ENCODE data around the gene TMEM94.
"Not testable (repeated sequence)": the region's sequence is repeated elsewhere in the genome, so short reads cannot be mapped to it uniquely, and the experiment has no call there.

TMEM94 gene

DNA sequence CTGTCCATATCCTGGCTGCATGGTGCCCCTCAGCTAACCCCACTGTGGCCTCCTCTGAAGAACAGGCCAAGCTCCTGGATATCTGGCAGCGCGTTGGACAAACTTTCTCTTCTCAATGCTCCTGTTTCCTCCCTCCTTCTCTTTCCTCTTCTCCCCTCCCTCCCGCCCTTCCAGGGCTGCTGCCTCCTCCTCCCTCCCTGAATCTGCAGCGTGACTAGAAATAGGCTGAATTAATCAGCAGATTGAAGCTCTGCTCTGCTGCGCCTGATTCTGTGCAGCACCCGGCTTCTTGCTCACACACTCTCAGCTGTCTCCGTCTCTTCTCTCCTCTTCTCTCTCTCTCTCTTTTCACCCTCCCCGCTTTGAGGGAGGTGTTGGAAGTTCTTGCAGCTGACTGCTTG lies 19.8 kb downstream of the TMEM94 start:
- DNase-seq (ENCODE audit: low read depth in 2 of 2, low spot score in 1 of 2) = no peak

DNA sequence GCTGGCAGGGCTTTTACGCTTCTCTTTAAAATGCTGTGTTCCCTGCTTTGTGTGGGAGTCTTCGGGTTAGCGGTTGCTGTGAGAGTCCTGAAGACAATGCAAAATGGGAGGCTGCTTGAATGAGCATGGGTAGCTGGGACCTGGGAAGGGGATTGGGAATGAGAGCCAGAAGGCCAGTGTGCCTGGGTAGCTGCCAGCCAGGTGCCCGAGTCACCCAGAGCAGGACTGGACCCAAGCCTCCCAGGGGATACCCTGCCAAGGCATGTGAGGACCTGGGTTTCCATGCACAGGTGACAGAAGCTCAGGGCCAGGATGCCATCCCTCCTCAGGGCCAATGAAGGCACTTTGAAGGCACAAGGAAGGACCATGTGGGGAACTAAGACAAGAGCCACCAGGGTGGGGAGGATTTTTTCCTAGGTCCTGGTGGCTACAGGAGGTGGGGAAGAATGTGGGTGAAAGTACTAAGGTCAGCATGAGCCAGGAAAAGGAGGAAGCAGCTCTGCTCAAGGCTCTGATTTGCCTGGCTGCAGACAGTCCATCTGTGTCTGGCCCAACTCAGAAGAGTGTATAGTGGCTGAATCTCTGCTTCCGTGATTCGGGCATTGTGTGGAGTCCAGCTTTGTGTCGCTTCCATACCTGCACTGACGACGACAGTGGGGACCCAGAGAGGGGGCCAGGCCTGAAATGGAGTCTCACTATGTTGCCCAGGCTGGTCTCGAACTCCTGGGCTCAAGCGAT lies 20.5 kb downstream of the TMEM94 start:
- no peak for DNase-seq (ENCODE audit: low read depth in 2 of 2, low spot score in 1 of 2)

DNA sequence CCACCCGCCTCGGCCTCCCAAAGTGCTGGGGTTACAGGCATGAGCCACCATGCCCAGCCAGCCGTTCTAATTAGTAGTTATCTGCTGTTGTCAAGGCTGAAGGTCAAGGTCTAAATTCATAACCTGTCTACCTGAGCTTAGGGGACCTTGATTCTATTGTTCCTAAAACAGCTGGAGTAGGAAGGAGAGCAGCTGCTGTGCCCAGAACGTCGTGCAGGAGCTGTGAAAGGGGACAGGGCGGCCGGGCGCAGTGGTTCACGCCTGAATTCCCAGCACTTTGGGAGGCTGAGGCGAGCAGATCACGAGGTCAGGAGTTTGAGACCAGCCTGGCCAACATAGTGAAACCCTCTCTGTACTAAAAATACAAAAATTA lies 21.0 kb downstream of the TMEM94 start:
- DNase-seq (ENCODE audit: low read depth in 2 of 2, low spot score in 1 of 2) = not testable (repeated sequence)

DNA sequence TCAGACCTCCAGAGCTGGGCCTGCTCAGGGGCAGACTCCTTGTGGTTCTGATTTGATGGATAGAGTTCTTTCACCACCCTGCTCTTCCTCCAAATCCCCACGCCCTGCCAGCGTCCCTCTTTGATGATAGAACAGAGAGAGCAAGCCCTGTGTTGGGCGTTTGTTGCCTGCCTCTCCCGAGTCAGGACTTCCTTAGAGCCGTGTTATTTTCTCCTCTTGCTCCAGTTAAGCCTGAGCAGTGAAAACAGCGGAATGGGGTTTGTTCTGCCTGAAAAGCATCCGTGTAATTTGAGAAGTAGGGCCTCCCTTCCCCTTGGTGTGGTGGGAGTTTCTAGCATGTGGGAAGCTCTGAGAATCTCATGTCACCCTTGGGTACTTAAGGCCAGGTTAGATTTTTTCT lies 22.1 kb downstream of the TMEM94 start:
- no peak for DNase-seq (ENCODE audit: low read depth in 2 of 2, low spot score in 1 of 2)

DNA sequence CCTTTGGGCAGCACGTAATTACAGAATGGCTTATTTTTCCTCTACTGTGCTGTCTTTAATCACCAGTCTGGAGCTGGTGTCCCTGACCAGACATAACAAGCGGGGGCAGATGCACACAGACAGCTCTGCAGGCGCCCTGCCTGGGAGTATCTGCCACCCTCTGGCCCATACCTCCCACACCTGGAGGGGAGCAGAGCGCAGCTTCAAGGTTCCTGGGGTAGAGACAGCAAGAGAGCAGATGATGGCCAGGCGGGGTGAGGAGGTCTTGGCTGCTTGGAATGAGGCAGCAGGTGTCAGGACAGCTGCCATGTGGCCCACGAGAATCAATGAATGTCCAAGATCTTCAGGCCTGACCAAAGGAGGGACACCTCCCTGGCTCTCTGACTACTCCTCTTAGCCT lies 23.8 kb downstream of the TMEM94 start:
- DNase-seq (ENCODE audit: low read depth in 2 of 2, low spot score in 1 of 2) = no peak

DNA sequence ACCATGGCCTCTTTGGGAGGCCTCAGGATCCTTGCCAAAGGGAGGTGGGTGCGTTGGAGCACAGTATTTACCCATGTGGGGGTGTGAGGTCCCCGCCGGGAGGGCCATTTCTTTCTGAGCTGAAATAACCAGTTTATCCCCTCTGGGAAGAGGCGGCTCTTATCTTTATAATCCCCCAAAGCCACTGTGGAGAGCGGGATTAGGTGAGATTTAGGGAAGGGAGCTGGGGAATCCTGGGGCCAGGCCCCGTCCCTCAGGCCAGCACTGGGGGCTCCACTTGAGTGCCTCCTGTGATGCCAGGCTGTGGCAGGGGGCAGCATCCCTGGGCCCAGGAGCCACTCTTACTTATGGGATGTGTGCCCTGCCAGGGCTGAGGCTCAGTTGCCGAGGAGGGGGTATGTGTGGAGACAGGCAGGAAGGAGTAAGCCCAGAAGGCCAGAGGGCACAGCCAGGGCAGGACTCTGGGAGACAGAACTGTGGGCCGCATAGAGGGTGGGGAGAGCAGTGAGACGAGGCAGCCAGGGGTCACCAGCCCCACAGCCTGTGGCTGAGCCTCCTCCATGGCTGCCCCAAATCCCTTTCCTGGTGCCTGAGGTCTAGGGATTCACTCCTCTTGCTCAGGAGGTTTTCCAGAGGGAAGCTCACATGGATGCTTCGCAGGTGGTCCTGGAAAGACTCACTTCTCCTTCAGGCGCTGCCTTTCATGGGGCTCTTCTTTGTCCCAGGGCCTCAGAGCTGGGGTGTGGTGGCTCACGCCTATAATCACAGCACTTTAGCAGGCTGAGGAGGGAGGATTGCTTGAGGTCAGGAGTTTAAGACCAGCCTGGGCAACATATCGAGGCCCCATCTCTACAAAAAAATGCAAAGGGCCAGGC lies 25.0 kb downstream of the TMEM94 start:
- no peak for DNase-seq (ENCODE audit: low read depth in 2 of 2, low spot score in 1 of 2)

DNA sequence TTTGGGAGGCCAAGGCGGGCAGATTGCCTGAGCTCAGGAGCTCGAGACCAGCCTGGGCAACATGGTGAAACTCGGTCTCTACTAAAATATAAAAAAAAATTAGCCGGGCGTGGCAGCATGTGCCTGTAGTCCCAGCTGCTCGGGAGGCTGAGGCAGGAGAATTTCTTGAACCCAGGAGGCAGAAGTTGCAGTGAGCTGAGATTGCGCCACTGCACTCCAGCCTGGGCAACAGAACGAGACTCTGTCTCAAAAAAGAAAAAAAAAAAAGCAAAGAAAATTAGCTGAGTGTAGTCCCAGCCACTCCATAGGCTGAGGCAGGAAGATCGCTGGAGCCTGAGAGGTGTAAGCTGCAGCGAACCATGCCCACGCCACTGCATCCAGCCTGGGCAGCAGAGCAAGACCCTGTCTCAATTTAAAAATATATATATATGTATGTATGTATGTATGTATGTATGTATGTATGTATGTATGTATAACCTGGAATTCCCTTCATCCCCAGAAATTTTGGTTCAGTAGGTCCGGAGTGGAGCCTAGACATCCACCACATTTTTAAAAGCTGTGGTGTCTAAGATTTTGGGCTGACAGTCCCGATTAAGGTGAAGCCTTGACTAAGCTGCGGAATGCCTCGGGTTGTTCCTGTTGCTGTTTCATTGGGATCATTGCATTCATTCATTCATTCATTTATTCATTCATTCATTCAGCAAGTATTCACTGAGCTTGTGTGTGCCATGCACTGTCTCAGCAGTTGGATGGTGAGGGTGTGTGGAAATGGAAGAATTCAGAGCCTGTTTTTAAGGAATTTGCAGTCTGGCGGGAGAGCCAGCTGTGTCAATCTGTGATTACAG lies 25.9 kb downstream of the TMEM94 start:
- no peak for DNase-seq (ENCODE audit: low read depth in 2 of 2, low spot score in 1 of 2)

DNA sequence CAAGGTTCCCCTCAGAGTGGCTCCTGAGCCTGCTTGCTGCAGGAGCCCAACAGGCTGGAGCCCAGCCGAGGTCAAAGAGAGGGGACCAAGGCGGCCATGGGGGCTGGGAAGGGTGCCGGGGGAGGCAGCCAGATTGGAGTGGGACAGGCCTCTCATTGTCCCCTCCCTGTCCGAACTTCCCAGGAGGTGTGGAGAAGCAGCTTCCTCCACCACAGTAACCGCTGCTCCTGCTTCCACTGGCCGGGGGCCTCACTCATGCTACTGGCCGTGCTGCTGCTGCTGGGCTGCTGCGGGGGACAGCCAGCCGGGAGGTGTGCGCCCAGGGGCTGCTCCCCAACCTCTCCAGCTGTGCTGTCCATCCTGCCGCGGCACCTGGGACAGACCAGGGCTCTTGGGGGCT lies 29.3 kb downstream of the TMEM94 start:
- no peak for DNase-seq (ENCODE audit: low read depth in 2 of 2, low spot score in 1 of 2)

DNA sequence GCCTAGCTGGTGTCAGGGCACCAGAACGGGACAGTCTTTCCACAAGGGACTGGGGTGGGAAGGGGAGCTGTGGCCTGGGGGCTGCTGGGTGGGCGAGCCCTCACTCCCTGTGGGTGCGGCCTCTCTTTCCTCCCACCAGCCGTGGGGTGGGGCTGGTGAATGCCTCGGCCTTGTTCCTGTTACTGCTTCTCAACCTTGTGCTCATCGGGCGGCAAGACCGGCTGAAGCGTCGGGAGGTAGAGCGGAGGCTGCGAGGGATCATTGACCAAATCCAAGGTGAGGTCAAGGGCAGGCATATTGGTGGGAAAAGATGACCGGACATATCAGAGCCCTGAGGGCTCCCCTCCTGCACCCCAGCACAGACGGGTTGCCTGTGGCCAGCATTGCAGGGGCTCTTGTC lies 29.7 kb downstream of the TMEM94 start:
- no peak for DNase-seq (ENCODE audit: low read depth in 2 of 2, low spot score in 1 of 2)

DNA sequence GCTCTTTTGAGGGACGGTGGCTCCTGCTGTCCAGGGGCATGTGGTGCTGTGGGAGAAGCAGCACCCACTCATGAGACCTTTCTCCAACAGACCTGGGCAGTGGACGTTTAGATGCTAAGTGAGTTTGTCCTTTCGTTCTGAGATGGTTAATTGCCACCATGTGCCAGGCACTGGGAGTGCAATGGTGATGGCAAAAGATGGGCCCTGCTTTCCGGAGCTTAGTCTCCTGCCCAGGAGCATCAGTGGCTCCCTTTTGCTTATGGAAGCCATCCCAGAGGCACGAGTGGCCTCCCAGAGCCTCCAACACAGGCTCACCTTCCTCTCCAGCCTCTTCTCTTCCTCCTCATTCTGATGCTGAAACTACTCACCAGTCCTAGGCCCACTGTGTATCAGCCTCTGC lies 30.5 kb downstream of the TMEM94 start:
- no peak for DNase-seq (ENCODE audit: low read depth in 2 of 2, low spot score in 1 of 2)

DNA sequence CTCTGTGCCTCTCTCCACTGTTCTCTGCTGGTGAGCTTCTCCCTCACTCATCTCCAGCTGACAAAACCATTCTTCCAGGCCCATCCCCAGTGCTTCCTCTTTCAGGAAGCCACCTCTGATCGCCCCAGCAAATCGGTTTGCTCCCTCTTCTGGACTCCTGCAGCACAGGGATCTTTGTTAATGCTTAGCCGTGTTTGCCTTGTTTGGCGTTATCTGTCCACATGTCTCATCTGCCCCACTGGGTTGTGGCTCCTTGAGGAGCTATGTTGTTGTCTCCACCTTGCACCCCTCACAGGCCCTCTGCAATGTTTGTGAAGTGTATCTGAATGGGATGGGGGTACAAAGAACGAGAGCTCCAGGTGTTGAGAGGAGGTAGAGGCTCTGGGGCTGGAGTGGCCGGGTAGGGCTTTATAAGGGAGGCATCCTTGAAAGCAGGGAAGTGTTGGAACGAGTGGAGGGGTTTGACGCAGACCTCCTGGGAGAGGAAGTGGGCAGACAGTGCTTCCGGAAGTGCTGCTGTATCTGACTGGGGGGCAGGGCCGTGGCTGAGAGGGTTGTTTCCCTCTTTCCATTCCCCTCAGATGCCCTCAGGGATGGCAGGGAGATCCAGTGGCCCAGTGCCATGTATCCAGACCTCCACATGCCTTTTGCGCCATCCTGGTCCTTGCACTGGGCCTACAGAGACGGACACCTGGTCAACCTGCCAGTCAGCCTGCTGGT lies 31.1 kb downstream of the TMEM94 start:
- DNase-seq (ENCODE audit: low read depth in 2 of 2, low spot score in 1 of 2) = peak; percentile 3 to 10

DNA sequence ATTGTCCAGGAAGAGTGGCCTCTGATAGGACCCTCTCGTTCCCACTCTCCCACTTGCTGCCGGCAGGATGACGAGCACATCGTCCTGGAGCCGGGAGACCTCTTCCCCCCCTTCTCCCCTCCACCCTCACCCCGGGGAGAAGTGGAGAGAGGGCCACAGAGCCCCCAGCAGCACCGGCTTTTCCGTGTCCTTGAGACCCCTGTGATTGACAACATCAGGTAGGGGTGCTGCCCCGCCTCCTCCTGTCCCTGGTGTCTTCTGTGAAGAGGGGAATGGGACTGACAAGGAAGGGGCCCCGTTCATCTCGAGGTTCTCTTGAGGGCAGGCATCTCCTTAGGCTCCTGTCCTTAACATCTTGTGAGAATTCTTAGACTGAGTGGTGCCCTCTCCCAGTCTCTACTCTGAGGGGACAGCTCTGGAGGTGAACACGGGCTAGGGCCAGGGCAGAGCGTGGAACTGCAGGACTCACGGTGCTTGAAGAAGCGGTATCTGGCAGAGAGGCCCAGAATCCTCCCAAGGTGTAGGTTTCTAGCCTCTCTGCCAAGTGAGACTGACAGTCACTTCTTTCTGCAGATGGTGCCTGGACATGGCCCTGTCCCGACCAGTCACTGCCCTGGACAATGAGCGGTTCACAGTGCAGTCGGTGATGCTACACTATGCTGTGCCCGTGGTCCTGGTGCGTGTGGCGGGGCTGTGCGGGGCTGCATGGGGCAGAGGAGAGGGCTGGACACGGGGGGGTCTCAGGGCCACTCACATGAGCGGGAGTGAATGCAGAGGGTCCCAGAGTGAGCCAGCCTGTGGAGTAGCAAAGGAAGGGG lies 32.5 kb downstream of the TMEM94 start:
- no peak for DNase-seq (ENCODE audit: low read depth in 2 of 2, low spot score in 1 of 2)

DNA sequence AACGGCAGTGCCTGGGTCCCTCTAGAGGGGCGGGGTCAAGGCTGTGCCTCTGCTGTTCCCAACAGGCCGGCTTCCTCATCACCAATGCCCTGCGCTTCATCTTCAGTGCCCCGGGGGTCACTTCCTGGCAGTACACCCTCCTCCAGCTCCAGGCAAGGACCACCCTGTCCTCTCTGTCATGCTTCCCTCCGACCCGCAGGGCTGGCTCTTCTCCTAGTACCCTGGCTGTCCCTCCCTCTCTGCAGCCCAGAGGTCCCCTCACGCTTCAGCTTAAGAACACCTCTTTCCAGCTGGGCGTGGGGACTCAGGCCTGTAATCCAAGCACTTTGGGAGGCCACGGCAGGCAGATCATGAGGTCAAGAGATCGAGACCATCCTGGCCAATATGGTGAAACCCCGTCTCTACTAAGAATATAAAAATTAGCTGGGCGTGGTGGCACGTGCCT lies 33.1 kb downstream of the TMEM94 start:
- DNase-seq (ENCODE audit: low read depth in 2 of 2, low spot score in 1 of 2) = no peak

DNA sequence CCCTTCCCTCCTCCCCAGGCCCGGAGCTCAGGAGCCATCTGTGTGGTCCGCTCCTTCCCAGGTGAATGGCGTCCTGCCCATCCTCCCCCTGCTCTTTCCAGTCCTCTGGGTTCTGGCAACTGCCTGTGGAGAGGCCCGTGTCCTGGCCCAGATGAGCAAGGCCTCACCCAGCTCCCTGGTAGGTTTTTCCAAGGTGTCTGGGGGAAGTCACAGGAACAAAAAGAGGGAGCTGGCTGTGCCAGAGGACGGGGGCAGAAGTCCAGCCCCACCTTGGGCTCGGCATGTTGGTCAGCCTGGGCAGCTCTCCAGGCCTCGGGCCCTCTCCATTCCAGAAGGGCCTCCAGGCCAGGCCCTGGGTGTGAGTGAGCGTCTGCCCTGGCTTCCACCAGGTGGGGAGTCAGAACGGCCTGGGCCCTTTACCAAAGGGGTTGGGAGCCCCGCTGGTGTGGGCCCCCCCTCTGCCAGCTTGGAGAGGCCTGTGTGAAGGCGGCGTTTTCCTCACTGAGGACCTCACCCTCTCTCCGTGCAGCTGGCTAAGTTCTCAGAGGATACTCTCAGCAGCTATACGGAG lies 33.8 kb downstream of the TMEM94 start:
- DNase-seq (ENCODE audit: low read depth in 2 of 2, low spot score in 1 of 2) = no peak

DNA sequence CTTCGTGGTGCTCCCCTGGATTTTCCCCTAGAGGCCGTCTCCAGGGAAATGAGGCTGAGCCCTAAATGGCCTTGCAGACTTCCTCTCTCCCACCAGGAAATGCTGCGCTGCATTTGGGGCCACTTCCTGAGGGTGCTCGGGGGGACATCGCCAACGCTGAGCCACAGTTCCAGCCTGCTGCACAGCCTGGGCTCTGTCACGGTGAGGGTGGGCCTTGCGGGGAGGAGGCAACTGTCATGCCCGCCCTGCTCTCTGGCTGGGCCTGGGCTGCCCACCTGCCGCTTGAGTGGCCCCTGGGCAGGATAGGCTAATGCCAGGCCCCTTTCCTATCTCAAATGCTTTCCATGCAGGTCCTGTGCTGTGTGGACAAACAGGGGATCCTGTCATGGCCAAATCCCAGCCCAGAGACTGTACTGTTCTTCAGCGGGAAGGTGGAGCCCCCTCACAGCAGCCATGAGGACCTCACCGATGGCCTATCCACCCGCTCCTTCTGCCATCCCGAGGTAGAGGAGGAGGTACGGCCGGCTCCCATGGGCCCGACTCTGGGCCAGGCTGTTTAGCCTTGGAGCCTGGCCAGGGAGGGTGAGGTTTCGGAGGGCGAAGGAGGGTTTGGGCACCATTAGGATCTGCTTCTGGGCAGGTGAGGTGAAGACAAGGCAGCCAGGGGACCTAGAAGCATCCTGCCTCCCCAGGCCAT lies 34.7 kb downstream of the TMEM94 start:
- DNase-seq (ENCODE audit: low read depth in 2 of 2, low spot score in 1 of 2) = no peak

DNA sequence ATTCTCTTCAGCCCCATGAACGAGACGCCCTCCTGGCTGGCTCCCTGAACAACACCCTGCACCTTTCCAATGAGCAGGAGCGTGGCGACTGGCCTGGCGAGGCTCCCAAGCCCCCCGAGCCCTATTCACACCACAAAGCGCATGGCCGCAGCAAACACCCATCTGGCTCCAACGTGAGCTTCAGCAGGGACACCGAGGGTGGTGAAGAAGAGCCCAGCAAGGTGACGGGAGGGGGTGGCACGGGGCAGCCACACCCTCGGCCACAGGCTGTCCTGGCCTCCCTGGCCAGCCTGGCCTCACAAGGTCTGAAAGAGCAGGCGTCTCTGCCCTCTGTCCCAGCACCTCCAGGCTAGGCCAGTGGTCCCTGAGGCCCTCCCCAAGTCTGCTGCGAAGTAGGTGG lies 35.2 kb downstream of the TMEM94 start:
- DNase-seq (ENCODE audit: low read depth in 2 of 2, low spot score in 1 of 2) = no peak

DNA sequence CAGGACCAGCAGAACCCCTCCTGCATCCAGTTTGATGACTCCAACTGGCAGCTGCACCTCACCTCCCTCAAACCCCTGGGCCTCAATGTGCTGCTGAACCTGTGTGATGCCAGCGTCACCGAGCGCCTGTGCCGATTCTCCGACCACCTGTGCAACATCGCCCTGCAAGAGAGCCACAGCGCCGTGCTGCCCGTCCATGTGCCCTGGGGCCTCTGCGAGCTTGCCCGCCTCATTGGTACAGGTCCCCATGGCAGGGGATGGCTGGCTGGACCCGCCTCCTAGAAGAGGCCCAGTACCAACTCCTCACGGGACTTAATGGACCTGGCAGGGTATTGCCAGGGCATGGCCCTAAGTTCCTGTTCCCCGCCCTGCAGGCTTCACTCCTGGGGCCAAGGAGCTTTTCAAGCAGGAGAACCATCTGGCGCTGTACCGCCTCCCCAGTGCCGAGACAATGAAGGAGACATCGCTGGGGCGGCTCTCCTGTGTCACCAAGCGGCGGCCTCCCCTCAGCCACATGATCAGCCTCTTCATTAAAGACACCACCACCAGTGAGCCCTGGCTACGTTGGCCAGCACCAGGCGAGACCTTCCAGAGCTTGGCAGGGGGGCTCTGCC lies 36.2 kb downstream of the TMEM94 start:
- no peak for DNase-seq (ENCODE audit: low read depth in 2 of 2, low spot score in 1 of 2)

DNA sequence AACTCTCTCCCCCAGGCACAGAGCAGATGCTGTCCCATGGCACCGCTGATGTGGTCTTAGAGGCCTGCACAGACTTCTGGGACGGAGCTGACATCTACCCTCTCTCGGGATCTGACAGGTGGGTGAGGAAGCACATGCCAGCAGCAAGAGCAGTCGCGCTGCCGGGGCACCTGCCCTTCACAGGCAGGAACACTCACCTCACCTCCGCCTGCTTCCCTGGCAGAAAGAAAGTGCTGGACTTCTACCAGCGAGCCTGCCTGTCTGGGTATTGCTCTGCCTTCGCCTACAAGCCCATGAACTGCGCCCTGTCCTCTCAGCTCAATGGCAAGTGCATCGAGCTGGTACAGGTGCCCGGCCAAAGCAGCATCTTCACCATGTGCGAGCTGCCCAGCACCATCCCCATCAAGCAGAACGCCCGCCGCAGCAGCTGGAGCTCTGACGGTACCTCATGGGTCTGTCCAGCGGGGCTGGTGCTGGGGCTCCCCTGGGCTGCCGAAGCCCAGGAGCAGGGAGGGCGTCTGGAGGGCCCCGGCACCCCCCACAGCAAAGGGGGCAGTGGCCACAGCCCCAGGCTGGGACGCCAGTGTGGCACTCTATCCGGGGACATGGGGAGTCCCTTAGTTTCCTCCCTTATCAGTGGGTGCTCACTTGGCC lies 37.2 kb downstream of the TMEM94 start:
- no peak for DNase-seq (ENCODE audit: low read depth in 2 of 2, low spot score in 1 of 2)
